WTC11 (cell line): ENCODE data around the gene MPIG6B. TPM values are rescaled to one million over a fixed set of nuclear protein-coding genes. Genes with fewer than 3 reads are reported as not detected.

Experiments used
- ATAC-seq: fragments of 200-7000 bp; cut with Tn5 transposase; 2 replicates; pipeline ENCODE4 v1.10.0; 2021; ENCODE audit warnings: mild to moderate bottlenecking, moderate library complexity
- CTCF ChIA-PET: fragments of 300-600 bp; sonication (Branson Sonifier 250); formaldehyde crosslinking; loops from one replicate; lab custom pipeline; 2021; ENCODE audit warnings: antibody characterized with exemption; lab: Charles Lee
- POLR2A ChIA-PET: fragments of 350-600 bp; sonication (Branson Sonifier 250); formaldehyde crosslinking; loops from one replicate; lab custom pipeline; 2021; ENCODE audit warnings: antibody characterized with exemption; lab: Charles Lee
- DNase-seq: peaks from one replicate; pipeline ENCODE4 v3.0.0; 2021; ENCODE audit warnings: low spot score
- H3K27ac Mint-ChIP-seq: 2 replicates; pipeline ENCODE4 v1.8.0; 2021; ENCODE audit warnings: mixed read lengths
- H3K27me3 Mint-ChIP-seq: 2 replicates; pipeline ENCODE4 v1.8.0; 2021; ENCODE audit warnings: low read depth, mild to moderate bottlenecking, moderate library complexity, mixed read lengths
- H3K36me3 Mint-ChIP-seq: 2 replicates; pipeline ENCODE4 v1.8.0; 2021; ENCODE audit warnings: mixed read lengths
- H3K4me1 Mint-ChIP-seq: 2 replicates; pipeline ENCODE4 v1.8.0; 2022; ENCODE audit warnings: mixed read lengths
- H3K4me3 Mint-ChIP-seq: 2 replicates; pipeline ENCODE4 v1.8.0; 2021; ENCODE audit warnings: mild to moderate bottlenecking, moderate library complexity, mixed read lengths
- H3K9me3 Mint-ChIP-seq: 2 replicates; pipeline ENCODE4 v1.8.0; 2021; ENCODE audit warnings: mixed read lengths
- AR ChIP-seq: fragments of 250-450 bp; sonication (Bioruptor Pico); IDR thresholded peaks from 2 replicates; pipeline ENCODE4 v1.9.0; 2021; ENCODE audit warnings: mild to moderate bottlenecking
- ATF1 ChIP-seq: sonication (generic); formaldehyde crosslinking; IDR thresholded peaks from 2 replicates; pipeline ENCODE4 v1.8.1; 2023; ENCODE audit warnings: mild to moderate bottlenecking, moderate library complexity, missing genetic modification reagents
- FOXK1 ChIP-seq: sonication (generic); formaldehyde crosslinking; IDR thresholded peaks from 2 replicates; pipeline ENCODE4 v1.8.0; 2022; ENCODE audit warnings: mild to moderate bottlenecking, moderate library complexity, missing genetic modification reagents
- MAX ChIP-seq: sonication (generic); formaldehyde crosslinking; IDR thresholded peaks from 2 replicates; pipeline ENCODE4 v1.8.0; 2022; ENCODE audit warnings: mild to moderate bottlenecking, missing genetic modification reagents
- TCF7 ChIP-seq: sonication (generic); formaldehyde crosslinking; IDR thresholded peaks from 2 replicates; pipeline ENCODE4 v1.8.0; 2022; ENCODE audit warnings: mild to moderate bottlenecking, low read depth, missing genetic modification reagents, moderate library complexity
- USF2 ChIP-seq: sonication (generic); formaldehyde crosslinking; IDR thresholded peaks from 2 replicates; pipeline ENCODE4 v1.8.1; 2023; ENCODE audit warnings: mild to moderate bottlenecking, missing genetic modification reagents, moderate library complexity
- ZNF138 ChIP-seq: sonication (generic); formaldehyde crosslinking; conservative IDR thresholded peaks from 2 replicates; pipeline ENCODE4 v1.8.1; 2022; ENCODE audit warnings: mild to moderate bottlenecking, moderate library complexity, missing genetic modification reagents
- total RNA-seq: library from RNA; stranded (reverse); gene quantifications from 3 replicates; pipeline ENCODE4 v1.2.3, GENCODE V29; 2021
- TF ChIP-seq, protein P1 (sequence below): fragments of 250-450 bp; sonication (Bioruptor Pico); IDR thresholded peaks from 2 replicates; pipeline ENCODE4 v1.8.0; 2021; ENCODE audit warnings: mild to moderate bottlenecking
- TF ChIP-seq, protein P2 (sequence below): sonication (generic); formaldehyde crosslinking; IDR thresholded peaks from 2 replicates; pipeline ENCODE4 v1.8.1; 2022; ENCODE audit warnings: low read depth, mild to moderate bottlenecking, moderate library complexity, missing genetic modification reagents, borderline replicate concordance
- TF ChIP-seq, protein P3 (sequence below): sonication (generic); formaldehyde crosslinking; IDR thresholded peaks from 2 replicates; pipeline ENCODE4 v1.8.1; 2023; ENCODE audit warnings: mild to moderate bottlenecking, missing genetic modification reagents, borderline replicate concordance
- TF ChIP-seq, protein P4 (sequence below): sonication (generic); formaldehyde crosslinking; IDR thresholded peaks from 2 replicates; pipeline ENCODE4 v1.8.1; 2023; ENCODE audit warnings: mild to moderate bottlenecking, moderate library complexity, missing genetic modification reagents

The MPIG6B gene
- total RNA-seq, 1 experiment from 2014 or later: 0.09 TPM

- TF ChIP-seq FOXK1 (CRISPR knock-in tag) (no peak), USF2 (CRISPR knock-in tag) (no peak), TCF7 (no peak), ZNF138 (no peak), ATF1 (CRISPR knock-in tag) (no peak)
- TF ChIP-seq, protein P1, sequence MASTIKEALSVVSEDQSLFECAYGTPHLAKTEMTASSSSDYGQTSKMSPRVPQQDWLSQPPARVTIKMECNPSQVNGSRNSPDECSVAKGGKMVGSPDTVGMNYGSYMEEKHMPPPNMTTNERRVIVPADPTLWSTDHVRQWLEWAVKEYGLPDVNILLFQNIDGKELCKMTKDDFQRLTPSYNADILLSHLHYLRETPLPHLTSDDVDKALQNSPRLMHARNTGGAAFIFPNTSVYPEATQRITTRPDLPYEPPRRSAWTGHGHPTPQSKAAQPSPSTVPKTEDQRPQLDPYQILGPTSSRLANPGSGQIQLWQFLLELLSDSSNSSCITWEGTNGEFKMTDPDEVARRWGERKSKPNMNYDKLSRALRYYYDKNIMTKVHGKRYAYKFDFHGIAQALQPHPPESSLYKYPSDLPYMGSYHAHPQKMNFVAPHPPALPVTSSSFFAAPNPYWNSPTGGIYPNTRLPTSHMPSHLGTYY (CRISPR knock-in tag): no peak
- TF ChIP-seq, protein P2, sequence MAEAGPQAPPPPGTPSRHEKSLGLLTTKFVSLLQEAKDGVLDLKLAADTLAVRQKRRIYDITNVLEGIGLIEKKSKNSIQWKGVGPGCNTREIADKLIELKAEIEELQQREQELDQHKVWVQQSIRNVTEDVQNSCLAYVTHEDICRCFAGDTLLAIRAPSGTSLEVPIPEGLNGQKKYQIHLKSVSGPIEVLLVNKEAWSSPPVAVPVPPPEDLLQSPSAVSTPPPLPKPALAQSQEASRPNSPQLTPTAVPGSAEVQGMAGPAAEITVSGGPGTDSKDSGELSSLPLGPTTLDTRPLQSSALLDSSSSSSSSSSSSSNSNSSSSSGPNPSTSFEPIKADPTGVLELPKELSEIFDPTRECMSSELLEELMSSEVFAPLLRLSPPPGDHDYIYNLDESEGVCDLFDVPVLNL: no peak
- TF ChIP-seq, protein P3, sequence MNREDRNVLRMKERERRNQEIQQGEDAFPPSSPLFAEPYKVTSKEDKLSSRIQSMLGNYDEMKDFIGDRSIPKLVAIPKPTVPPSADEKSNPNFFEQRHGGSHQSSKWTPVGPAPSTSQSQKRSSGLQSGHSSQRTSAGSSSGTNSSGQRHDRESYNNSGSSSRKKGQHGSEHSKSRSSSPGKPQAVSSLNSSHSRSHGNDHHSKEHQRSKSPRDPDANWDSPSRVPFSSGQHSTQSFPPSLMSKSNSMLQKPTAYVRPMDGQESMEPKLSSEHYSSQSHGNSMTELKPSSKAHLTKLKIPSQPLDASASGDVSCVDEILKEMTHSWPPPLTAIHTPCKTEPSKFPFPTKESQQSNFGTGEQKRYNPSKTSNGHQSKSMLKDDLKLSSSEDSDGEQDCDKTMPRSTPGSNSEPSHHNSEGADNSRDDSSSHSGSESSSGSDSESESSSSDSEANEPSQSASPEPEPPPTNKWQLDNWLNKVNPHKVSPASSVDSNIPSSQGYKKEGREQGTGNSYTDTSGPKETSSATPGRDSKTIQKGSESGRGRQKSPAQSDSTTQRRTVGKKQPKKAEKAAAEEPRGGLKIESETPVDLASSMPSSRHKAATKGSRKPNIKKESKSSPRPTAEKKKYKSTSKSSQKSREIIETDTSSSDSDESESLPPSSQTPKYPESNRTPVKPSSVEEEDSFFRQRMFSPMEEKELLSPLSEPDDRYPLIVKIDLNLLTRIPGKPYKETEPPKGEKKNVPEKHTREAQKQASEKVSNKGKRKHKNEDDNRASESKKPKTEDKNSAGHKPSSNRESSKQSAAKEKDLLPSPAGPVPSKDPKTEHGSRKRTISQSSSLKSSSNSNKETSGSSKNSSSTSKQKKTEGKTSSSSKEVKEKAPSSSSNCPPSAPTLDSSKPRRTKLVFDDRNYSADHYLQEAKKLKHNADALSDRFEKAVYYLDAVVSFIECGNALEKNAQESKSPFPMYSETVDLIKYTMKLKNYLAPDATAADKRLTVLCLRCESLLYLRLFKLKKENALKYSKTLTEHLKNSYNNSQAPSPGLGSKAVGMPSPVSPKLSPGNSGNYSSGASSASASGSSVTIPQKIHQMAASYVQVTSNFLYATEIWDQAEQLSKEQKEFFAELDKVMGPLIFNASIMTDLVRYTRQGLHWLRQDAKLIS (CRISPR knock-in tag): no peak
- TF ChIP-seq, protein P4, sequence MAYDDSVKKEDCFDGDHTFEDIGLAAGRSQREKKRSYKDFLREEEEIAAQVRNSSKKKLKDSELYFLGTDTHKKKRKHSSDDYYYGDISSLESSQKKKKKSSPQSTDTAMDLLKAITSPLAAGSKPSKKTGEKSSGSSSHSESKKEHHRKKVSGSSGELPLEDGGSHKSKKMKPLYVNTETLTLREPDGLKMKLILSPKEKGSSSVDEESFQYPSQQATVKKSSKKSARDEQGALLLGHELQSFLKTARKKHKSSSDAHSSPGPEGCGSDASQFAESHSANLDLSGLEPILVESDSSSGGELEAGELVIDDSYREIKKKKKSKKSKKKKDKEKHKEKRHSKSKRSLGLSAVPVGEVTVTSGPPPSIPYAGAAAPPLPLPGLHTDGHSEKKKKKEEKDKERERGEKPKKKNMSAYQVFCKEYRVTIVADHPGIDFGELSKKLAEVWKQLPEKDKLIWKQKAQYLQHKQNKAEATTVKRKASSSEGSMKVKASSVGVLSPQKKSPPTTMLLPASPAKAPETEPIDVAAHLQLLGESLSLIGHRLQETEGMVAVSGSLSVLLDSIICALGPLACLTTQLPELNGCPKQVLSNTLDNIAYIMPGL: no peak
These were observed 7.9 kb upstream of the MPIG6B start, which contains the start of gene LY6G6D (continued) for GRCh38 chr6:31715022-31715958.

GRCh38 chr6:31717499-31718222 is 5.5 kb upstream of the MPIG6B start:
- H3K27ac Mint-ChIP-seq: peak overlapping the region; percentile 20; the same call in 1 of the 2 replicates
- DNase-seq (peak; percentile 71), ATAC-seq (peak; percentile 76)
- no peaks in the 10 kb centered on the region for H3K9me3 Mint-ChIP-seq
- ChIA-PET CTCF (interaction anchor here (0.5 to 1.3 kb wide), 6 partner anchors 12 to 385 kb away, joined by 3 to 9 read pairs (median 6); partner anchors contain the start of genes ABHD16A, DDAH2 and GPANK1), POLR2A (no interaction called here)
- H3K27me3 Mint-ChIP-seq: peaks cover 4% of the 10 kb centered on the region; the same call in 1 of the 2 replicates
- no peak overlapping the region; the same call in 1 of the 2 replicates for H3K4me3 Mint-ChIP-seq
- no peaks in the 10 kb centered on the region for H3K36me3 Mint-ChIP-seq
- TF ChIP-seq AR (CRISPR knock-in tag) (no peak), MAX (CRISPR knock-in tag) (0 out of 2 replicates have a peak, but pooled peaks have one; percentile 36)
- TF ChIP-seq, all 79 proteins: peak for 1
- peaks cover 37% of the 10 kb centered on the region for H3K4me1 Mint-ChIP-seq
